WERI-Rb-1 (cell line): ENCODE data around the gene OR1D2.
A peak's percentile ranks its signal among the peaks of the same experiment; 100 is the strongest.
"Not testable (repeated sequence)": the region's sequence is repeated elsewhere in the genome, so short reads cannot be mapped to it uniquely, and the experiment has no call there.

ENCODE experiments used
- DNase-seq: peaks from one replicate; pipeline ENCODE4 v3.0.0-alpha.2; 2020
- H3K27ac ChIP-seq: fragments of 250-450 bp; sonication (Bioruptor Pico); 2 replicates; pipeline ENCODE4 v1.5.1; 2020; ENCODE audit warnings: mild to moderate bottlenecking, moderate library complexity
- H3K27me3 ChIP-seq: fragments of 250-450 bp; sonication (Bioruptor Pico); 2 replicates; pipeline ENCODE4 v1.5.1; 2021; ENCODE audit warnings: mild to moderate bottlenecking, low read depth, moderate library complexity; ENCODE audit not compliant: insufficient read depth, severe bottlenecking
- H3K36me3 ChIP-seq: fragments of 250-450 bp; sonication (Bioruptor Pico); 2 replicates; pipeline ENCODE4 v1.5.1; 2020; ENCODE audit warnings: mild to moderate bottlenecking, moderate library complexity
- H3K4me3 ChIP-seq: 2 replicates; pipeline ENCODE4 v1.5.1; 2011; ENCODE audit warnings: low read depth, mild to moderate bottlenecking, control low read depth, low read length
- H3K9me3 ChIP-seq: fragments of 250-450 bp; sonication (Bioruptor Pico); 2 replicates; pipeline ENCODE4 v1.5.1; 2021; ENCODE audit warnings: mild to moderate bottlenecking, moderate library complexity; ENCODE audit not compliant: severe bottlenecking
- CTCF ChIP-seq: IDR thresholded peaks from 2 replicates; pipeline ENCODE4 v1.5.1; 2011; ENCODE audit warnings: low read depth, mild to moderate bottlenecking, control low read depth, inconsistent platforms, low read length

Gene OR1D2

GRCh38 chr17:3104322-3104721 is at the start of gene OR1D2:
Gene OR1D2, minus strand, starts transcription at chr17:3104422. Its CDS starts 11,426 bp downstream, at chr17:3092996.
- TF ChIP-seq CTCF = no peak

DNA sequence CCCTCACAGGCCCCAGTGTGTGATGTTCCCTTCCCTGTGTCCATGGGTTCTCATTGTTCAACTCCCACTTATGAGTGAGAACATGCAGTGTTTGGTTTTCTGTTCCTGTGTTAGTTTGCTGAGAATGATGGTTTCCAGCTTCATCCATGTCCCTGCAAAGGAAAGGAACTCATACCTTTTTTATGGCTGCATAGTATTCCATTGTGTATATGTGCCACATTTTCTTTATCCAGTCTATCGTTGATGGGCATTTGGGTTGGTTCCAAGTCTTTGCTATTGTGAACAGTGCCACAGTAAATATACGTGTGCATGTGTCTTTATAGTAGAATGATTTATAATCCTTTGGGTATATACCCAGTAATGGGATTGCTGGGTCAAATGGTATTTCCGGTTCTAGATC is 33.3 kb upstream of the OR1D2 start:
- H3K27ac ChIP-seq, H3K9me3 ChIP-seq, H3K36me3 ChIP-seq, DNase-seq, H3K4me3 ChIP-seq: not testable (repeated sequence)
- H3K27me3 ChIP-seq = peaks cover 31% of the 10 kb centered on the region

More at GRCh38 chr17:3104322-3104721, at the start of gene OR1D2:
- Histone ChIP-seq H3K36me3 (no peaks in the 10 kb centered on the region), H3K27me3 (peaks cover 60% of the 10 kb centered on the region), H3K27ac (no peak within 1 kb of the TSS), H3K4me3 (no peak within 1 kb of the TSS), H3K9me3 (peaks cover 15% of the 10 kb centered on the region)
- DNase-seq = no peak

GRCh38 chr17:3127451-3127850 is 23.2 kb upstream of the OR1D2 start, which contains the start of gene OR1G1:
Gene OR1G1, minus strand, starts transcription at chr17:3127551. Its CDS starts 0 bp downstream, at chr17:3127551.
- no peaks in the 10 kb centered on the region for H3K36me3 ChIP-seq
- no peak for TF ChIP-seq CTCF
- no peak within 1 kb of the TSS for H3K27ac ChIP-seq
- peaks cover 83% of the 10 kb centered on the region for H3K27me3 ChIP-seq
- H3K4me3 ChIP-seq = no peak within 1 kb of the TSS
- no peak for DNase-seq
- no peaks in the 10 kb centered on the region for H3K9me3 ChIP-seq

DNA sequence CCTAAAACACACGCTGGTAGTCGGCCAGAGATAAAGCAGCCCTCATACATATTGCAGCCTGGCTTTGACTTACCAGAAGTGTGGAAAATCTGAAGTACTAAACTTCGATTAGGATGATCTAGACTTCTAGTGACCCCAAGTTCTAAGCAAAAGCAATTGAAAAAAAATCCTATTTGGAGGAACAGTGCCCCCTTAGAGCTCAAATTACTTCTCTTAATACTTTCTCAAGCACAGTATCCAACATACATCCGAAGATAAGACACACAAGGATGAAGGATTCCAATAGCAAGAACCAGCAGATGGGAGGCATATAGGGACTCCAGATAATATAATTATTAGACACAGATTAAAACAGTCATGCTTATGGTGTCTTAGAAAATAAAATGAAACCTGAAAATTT is 30.4 kb downstream of the OR1D2 start:
- not testable (repeated sequence) for H3K4me3 ChIP-seq, H3K27me3 ChIP-seq, H3K9me3 ChIP-seq, H3K27ac ChIP-seq, H3K36me3 ChIP-seq, DNase-seq

- not testable (repeated sequence) for DNase-seq, H3K36me3 ChIP-seq, H3K4me3 ChIP-seq, H3K27me3 ChIP-seq, H3K9me3 ChIP-seq, H3K27ac ChIP-seq
These were observed 39.0 kb downstream of the OR1D2 start for GRCh38 chr17:3065192-3065591.

GRCh38 chr17:3063507-3063906 is 40.7 kb downstream of the OR1D2 start, which contains the start of gene OR1D5:
Gene OR1D5, minus strand, starts transcription at chr17:3063607. Its CDS starts 0 bp downstream, at chr17:3063607.
- not testable (repeated sequence) for DNase-seq, H3K9me3 ChIP-seq, H3K36me3 ChIP-seq, H3K4me3 ChIP-seq, H3K27ac ChIP-seq, H3K27me3 ChIP-seq

- not testable (repeated sequence) for H3K9me3 ChIP-seq, H3K27me3 ChIP-seq, H3K4me3 ChIP-seq, DNase-seq, H3K36me3 ChIP-seq, H3K27ac ChIP-seq
These were observed 41.3 kb downstream of the OR1D2 start for GRCh38 chr17:3062824-3063377.

DNA sequence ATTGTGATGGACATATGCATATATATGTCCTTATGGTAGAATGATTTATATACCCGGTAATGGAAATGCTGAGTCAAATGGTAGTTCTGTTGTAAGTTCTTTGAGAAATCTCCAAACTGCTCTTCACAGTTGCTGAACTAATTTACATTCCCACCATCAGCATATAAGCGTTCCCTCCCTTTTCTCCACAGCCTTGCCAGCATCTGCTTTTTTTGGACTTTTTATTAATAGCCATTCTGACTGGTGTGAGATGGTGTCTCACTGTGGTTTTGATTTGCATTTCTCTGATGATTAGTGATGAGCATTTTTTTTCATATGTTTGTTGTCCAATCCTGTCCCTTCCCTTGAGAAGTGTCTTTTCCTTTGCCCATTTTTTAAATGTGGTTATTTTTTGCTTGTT is 49.4 kb downstream of the OR1D2 start:
- H3K27me3 ChIP-seq, H3K27ac ChIP-seq, H3K36me3 ChIP-seq, DNase-seq, H3K9me3 ChIP-seq, H3K4me3 ChIP-seq: not testable (repeated sequence)

DNA sequence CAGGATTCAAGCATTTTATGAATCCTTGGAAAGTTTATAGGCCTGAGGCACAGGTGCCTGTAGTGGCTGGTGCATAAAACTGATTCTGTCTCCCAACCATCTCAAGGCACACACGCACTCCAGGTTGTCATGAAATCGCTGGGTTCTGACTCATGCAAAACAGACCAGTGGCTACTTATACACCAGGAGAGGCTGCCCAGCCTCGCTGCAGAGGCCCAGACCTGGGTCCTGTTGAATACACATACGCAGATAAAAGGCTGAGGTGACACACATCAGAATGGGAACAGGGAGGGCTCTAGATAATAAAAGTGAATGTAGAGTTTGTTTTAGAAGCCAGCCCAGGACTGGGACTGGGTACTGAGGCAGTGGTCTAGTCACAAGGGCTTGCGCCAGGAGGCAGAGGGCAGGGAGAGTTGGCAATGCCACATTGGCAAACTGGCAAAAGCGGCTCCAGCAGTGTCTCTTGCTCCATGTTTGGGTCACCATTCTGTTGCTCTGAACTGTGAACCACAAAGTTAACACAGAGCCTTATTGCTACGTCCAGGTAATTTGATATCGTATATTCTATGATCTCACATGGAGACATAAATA is 54.4 kb downstream of the OR1D2 start:
- Histone ChIP-seq H3K4me3 (peak overlapping the region; percentile 65), H3K27ac (no peak overlapping the region)
- DNase-seq = no peak

More for the DNA sequence above, 54.4 kb downstream of the OR1D2 start:
- H3K27me3 ChIP-seq = no peaks in the 10 kb centered on the region
- TF ChIP-seq CTCF = no peak
- H3K9me3 ChIP-seq = no peaks in the 10 kb centered on the region
- no peaks in the 10 kb centered on the region for H3K36me3 ChIP-seq
